NCI-H524 treated with DMSO at 0.1 percent for 48 hours (cell line): ENCODE results near the gene FGF8.
A peak's percentile ranks its signal among the peaks of the same experiment; 100 is the strongest.
"Not testable (repeated sequence)": the region's sequence is repeated elsewhere in the genome, so short reads cannot be mapped to it uniquely, and the experiment has no call there.

ENCODE experiments used
- DNase-seq: peaks from one replicate; lab custom pipeline; 2025; lab: John Stamatoyannopoulos, UW

FGF8 gene, protein sequence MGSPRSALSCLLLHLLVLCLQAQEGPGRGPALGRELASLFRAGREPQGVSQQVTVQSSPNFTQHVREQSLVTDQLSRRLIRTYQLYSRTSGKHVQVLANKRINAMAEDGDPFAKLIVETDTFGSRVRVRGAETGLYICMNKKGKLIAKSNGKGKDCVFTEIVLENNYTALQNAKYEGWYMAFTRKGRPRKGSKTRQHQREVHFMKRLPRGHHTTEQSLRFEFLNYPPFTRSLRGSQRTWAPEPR

DNA sequence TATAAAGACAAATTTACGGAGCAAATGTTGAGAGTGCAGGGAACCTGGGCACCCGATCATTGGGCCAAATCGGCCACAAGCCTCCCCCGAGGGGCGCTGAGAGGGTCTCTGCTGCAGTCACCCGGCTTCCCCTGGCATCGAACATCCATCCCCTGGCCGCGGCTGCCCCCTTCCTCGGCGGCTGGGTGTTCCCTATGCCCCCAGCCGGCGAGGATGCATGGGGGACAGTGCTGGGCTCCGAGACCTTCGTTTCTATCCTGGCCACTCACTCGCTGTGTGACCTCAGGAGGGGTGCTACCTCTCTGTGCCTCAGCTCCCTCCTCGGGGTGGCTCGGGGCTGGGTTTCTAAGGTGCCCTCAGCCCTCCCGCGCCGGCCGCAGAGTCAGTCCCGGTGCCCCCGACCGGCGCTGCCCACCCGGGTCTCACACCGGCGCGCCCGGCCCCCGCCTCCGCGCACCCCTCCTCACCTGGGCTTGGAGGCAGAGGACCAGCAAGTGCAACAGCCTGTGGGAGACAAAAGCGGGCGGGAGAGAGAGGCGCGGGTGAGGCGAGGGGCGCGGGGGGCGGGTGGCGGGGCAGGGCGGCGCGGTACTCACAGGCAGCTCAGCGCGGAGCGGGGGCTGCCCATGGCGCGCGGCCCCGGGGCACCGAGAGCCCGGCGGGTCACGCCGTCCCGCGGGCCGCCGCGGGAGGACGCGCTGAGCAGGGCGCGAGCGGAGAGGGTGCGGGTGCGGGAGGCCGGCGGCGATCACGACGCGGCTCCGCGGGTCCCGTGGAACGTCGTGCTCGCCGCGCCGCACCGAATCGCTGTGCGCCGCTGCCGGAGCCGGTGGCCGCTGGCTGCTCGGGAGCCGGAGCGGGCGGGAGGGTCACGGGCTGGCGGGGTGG is at the start of gene FGF8:
TSS of gene FGF8 (minus strand) at position 842 of the 888 bp plus-strand sequence. CDS start at position 628, 214 bp downstream.
- DNase-seq, result no peak

DNA sequence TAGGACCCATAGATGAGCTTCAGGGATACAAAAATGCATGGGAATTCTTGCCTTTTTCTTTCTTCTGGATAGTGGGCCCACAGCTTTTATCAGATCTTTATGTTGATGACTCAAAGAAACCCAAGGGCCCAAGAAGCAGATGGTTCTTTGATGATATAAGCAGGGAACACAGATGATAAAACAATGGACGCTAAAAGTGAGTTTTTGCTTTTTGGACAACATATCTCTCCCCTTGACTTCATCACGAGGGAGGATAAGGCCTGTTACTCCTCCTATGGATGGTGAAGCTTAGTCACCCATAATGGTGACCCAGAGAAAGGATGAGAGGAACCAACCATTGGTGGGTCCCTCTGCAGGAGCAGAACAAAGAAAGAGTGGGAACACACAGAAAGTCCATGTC is 48.8 kb upstream of the FGF8 start:
- no peak for DNase-seq

DNA sequence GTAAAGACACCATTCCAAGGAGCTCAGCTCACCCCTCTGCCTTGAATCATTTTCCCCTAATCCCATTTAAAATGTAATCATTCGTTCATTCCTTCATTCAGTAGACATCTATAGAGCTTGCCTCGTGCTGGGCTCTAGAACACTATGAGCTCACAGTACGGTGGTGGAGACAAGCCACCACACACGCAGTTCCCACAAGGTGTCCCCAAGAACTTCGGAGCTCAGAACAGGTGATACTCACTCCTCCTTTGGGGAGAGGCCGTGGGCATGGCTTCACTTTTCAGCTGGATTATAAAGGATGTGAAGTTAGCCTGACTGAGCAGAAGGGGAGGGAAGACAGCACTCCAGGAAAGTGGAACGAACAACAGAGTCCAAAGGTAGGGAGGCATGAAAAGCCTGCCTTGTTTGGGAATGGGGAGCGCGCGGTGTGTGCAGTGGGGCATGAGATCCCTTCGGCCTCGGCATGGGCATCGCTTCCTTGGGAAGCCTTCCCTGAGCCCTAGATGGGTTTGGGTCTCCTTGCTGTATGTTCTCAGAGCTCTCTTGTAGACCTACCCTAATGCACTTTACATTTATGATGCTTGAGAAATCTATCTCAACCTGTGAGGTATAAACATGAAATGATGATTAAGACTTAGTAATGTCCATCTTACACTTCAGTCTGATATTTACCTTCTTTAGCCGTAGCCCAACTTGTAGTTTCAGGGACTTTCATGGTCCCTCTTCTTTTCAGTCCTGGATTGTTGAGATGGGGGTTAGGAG is 43.1 kb upstream of the FGF8 start:
- DNase-seq, result no peak

DNA sequence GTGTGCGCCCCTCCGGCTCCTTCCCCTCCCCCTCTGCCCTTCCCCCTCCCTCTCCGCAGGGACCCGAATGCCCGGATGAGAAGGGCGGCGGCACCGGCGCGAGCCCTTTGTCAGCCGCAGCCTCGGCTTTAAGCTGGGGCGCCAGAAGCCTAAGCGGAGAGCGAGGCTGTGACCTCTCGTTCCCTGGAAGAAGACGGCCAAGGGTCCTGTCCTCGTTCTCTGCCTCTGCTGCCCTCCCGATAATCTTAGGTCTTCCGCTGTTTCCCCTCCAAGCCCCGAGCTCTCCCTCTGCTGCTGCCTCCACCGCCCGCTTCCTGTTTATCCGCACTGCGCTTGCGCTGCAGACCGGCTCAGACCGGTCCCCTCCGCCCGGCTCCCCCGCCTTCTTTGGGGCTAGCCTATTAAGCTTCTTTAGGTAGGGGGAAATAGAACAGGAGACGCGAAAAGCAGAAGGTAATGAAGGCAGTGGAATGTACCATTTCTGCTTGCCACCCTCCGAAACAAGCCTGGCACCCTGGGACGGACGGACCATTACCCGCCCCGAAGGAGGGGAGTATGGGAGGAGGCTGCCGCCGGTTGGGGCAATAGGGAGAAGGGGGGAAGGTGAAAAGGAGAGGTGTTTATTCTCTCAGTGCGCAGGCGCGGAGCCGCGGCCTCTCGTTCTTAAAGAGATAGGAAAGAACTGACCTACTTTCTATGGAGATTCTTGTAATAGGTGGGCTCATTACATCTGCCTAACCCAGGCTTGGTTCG is 42.4 kb upstream of the FGF8 start, which contains the start of gene OGA:
TSS of gene OGA (minus strand) at position 326 of the 753 bp plus-strand sequence. CDS start 422 bp downstream, outside the sequence.
- DNase-seq, result peak; percentile 74

DNA sequence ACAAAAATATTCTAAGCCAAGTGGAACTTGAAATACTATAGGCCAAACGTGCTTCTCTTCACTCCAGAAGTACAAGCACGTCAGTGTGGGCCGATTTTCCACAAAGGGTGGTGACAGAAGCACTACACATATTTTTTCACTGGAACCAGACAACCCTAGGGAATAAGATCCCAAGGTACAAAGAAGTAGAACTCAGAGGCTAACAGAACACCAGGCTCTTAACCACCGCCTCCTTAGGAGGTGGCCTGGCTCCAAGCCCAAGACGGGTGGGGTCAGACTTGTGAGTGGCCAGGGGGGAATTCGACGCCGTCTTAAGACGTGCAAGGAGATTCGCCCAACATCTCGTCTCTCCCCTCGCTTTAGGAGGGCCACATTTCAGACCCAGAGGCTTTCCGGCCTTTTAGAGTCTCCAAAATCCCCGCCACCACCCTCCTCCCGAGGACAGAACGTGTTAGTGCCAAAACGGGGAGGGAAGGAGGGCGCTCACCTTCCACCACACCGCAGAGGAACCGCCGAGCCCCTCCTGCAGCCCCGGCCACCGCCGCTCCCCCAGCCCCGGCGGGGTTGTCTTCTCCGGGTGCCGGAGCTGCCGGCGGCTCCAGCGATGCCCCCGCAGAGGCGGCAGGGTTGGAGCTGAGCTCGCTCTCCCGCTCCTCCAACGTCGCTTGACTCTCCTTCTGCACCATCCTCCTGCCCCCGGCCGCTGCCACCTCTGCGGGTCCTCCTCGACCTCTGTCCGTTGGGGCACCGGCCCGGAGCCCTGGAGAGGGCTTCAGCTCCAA is 41.6 kb upstream of the FGF8 start:
- DNase-seq, result peak; percentile 28

DNA sequence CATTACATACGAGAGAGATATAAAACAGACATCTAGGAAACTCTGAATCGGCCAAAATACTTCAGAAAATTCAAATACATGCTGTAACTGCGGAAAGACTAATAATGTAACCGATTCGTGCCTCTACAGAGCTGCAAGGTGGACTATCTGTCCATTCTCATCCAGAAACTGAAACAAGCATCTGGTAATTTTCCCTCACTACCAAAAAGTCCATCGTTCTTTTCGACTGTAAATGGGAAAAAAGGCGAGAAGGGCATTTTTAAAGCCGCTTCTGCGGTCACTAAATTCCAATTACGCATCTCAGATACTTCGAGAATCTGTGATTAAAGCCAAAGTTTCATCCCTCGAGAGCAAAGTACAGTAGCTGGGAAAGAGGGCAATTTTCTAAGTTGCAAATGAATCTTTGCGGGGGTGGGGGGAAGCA is 41.0 kb upstream of the FGF8 start:
- DNase-seq, result no peak

DNA sequence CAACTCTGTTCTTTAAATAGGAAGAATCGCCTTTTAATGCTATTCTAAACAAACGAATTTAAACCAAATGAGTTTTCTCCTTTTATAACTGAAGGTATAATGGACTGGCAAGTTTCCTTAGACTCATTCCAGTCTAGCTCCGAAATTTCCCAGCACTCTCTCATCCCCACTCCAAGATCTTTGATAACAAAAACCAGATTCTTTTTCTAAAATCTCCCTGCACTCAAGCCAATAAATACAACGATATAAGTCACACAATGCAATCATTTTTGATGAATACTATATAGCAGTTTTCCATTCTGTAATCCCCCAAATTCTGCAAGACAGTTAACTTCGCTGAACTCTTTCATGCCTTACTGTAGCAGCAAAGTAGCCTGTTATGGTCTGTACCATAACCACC is 40.5 kb upstream of the FGF8 start:
- DNase-seq, result no peak

DNA sequence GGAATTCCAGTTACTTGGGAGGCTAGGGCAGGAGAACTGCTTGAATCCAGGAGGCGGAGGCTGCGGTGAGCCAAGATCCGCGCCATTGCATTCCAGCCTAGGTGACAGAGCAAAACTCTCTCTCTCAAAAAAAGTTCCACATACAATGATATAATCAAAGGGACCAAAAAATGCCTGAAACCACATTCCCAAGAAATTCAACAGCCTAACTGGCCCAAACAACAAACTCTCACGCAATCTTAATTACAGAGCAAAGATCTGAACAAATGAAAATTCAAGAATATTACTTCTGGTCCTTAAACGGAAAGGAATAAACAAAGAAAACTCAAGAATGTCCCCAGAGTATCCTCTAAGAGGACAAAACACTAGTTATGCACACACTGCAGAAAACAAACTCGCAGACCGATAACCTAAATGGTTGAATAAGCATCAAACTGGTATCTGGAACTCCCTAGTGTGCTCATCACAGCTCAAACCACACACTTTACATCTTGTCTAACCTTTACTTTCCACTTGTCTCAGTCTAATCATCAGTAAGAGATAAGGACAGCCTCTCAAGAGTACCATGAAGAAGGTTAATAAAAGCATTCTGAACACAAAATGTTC is 38.7 kb upstream of the FGF8 start:
- DNase-seq, result no peak

DNA sequence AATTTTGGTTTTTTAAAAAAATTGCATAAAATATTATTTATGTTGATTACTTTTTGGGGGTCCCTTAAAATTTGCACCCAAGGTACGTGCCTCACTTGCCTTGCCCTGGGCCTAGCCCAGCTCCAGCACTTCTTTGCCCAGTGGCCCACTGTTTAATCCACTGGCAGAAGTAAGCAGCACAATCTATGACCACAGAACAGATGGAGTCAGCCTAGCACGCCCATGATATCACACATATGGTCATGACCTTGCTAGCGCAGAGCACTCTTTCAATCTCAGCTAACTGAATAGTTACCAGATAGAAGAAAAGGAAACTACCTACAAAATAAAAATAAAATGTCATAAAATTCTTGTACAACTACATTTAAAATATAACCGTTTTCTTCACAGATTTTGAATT is 36.7 kb upstream of the FGF8 start:
- DNase-seq, result no peak

DNA sequence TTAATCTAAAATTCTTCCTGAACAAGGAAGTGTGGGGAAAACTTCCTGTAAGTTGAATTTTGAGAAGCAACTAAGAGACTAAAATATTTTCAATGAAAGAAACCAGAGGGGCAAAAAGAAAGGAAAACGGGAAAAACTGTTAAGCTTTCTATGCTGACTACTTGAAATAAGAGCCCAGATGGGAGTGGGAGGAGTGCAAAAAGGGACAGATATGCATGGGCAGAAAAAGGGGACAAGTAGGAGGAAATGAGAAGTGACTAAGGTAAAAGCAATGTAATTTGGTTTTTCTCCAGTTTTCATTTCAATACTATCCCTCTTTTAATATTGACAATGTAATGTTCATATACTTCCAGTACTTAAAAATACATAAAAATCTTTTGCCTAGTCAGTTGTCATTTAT is 31.2 kb upstream of the FGF8 start:
- DNase-seq, result no peak

DNA sequence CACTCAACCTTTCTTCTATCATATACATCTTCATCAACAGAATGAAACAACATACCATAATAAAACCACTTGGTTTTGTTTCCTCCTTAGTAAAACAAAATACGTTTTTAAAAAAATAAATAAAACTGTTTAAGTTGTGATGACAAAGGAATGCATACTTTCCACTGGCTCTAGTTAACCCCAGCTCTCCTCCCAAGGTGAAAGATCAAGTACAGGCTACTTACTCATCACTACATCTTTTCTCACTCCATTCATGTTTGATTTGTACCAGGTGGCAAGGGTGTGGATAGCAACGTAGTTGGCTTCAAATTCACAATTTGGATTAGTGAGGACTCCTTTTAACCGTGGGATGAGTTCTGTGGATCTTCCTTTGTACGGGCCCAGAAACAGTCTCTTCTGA is 27.6 kb upstream of the FGF8 start:
- no peak for DNase-seq

DNA sequence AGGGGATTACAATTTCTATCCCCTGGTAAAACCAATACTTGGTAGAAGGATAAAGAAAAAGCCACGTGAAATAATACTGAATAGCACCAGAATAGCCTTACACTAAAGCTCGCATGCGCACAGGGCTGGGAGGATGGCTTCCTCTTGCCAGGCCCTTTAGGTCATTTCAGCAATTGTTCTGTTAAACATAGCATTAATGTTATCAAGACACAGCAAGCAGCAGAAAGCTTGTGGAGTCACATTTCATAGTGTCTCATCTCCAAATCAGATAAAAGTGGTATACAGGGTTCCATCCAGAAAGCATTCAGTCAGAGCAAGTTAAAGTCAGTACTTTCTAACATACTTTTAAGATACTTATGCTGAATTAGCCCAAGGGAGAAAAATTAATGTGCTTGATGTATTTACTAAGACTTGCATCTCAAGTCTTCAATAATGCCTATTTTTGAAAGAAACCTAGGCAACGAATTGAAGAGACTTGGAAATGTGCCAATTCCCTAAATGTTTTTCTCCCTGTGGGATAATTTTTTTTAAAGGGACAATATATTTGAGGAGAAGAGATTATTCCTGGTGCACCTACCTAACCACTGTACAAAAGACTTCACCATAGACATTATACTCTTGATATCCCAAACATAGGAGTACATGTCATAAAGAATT is 21.6 kb upstream of the FGF8 start:
- DNase-seq, result no peak

DNA sequence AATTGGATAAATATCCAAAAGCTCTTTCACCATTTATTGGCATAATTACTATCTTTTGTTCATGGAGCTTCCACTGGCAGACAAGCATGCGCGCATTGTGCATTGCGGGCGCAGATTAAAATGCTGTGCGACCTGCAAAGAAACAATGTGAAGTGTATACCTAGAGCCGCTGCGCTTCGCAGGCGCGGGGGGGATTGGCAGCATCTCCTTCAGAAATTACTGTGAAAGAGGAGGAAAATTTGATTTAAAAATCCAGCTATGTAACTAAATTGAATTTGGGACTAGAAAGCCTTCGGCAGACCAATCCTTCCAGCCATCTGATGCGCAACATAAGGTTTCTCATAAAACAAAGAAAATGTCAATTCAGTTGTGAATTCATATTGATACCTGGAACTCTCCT is 17.6 kb upstream of the FGF8 start:
- DNase-seq, result no peak

DNA sequence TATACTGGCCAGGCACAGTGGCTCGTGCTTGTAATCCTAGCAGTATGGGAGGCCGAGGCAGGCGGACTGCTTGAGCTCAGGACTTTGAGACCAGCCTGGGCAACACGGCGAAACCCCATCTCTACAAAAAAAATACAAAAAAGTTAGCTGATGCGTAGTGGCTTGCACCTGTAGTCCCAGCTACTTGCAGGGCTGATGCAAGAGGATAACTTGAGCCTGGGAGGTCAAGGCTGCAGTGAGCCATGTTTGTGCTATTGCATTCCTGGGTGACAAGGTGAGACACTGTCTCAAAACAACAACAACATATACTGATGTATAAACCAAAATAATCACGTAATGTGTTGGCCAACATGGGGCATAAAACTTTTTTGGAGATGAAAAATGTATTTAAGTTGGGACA is 13.8 kb upstream of the FGF8 start:
- DNase-seq, result no peak

DNA sequence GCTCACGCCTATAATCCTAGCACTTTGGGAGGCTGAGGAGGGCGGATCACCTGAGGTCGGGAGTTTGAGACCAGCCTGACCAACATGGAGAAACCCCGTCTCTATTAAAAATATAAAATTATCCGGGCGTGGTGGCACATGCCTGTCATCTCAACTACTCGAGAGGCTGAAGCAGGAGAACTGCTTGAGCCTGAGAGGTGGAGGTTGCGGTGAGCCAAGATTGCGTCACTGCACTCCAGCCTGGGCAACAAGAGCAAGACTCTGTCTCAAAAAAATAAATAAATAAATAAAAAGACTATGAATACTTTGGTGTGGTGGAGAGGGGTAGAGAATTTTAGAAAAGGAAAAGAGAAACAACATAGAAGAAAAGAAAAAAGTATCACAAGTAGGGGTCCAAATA is 13.3 kb upstream of the FGF8 start:
- not testable (repeated sequence) for DNase-seq

DNA sequence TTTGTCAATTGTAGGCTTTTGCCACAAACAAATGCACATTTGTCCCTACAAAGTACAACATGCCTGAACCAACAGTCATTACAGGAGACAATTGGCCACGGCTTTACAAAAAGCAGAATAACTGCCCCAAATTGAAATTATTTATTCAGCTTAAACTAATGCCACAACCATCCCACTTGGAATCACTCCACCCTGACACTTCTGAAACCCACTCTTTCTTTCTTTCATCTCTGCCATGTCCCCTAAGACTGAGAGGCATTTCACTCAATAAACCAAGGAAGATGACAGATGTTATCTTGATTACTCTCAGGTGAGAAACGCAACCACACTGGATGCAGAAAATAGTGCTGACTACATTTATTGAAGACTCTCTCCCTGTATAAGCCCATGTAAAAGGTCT is 9.9 kb upstream of the FGF8 start:
- no peak for DNase-seq

DNA sequence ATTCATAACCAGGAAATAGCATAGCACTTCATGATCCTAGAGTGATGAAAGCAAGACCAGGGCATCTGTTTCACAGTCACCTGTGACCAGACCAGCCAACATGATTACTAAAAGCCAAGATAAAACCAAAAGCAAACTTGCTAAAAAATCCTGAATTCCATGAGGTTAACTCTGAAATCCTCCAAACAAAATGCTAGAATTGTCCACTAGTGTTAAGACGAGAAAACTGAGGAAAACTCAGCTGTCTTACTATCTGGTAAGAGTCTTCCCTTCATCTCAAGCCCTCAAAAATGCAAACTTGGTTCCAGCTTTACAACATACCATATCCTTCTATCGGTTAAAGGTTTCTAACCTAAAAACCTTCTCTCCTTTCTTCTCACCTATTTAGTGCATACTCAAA is 8.6 kb upstream of the FGF8 start:
- no peak for DNase-seq

DNA sequence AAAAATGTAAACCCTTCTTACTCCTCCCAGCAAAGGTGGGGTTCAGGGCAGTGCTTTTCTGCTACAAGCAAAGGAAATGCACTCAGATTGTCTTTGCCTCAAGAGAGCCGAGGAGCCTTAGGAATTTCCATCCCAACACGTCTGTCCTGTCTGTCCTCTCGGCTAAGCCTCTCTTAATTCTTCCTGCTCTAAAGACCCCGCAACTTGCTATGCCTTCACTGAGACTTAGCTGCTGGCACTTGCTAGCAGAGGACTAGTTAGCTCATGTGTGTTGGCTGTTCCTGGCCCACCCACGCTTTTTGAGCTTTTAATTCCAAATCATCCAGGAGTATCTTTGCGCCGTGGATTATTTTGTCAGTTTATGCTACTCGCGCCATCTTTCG is 7.8 kb upstream of the FGF8 start:
- no peak for DNase-seq

DNA sequence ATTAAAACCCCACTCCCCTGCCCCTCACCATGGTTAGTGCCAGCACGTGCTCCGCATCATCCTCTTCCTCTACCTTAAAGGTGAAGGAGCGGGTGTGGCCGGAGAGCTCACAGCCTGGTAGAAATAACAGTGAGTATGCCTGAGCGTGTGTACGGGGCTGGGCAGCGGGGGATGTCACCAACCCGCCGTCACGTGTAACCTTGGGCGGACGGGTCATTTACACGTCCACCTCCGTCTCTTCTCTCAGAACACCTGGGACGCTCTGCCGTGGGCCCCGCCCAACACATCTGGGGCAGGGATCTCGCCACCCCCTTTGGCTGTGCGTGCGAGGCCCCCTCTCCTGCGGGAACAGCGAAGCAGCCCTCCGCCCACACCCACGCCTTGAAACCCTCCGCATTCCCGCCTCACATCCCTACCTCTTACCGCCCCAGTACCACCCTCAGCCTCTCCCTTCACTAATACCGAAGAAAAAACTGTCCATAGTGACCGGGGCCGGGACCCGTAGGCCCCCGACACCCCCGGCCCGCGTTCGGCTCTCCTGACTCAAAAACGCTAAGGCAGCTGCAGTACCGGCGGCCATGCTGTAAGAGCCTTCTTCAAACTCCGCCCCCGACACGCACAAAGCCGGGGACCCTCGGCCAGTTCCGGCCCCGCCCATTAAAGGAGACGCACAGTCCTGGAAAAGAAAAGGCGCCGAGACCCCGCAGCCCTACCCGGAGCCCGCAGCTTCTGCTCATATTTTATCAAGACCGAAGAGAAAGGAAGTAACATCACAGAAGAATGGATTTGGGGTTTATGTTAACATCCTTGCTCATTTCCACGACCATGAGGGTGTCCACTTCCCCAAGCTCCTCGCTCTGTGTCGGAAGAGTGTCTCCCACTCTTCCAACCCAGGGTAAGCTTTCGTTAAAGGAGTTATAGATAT is 7.2 kb upstream of the FGF8 start, which contains the start of gene NPM3:
TSS of gene NPM3 (minus strand) at position 636 of the 925 bp plus-strand sequence. CDS start at position 580, 56 bp downstream.
- no peak for DNase-seq
